Peyer's patch (tissue), 4 donors: ENCODE measurements around the gene ACER3.

Experiments
- CTCF ChIP-seq, 6 experiments: fragments of 450-650 bp in 4 of 6; fragments of 200-600 bp in 2 of 6; sonication (generic) in 1 of 6; IDR thresholded peaks; one replicate each; pipeline ENCODE4 v1.5.1; 2017 to 2019; ENCODE audit warnings: antibody characterized with exemption in 6 of 6, mild to moderate bottlenecking in 3 of 6, moderate library complexity in 1 of 6
- POLR2A ChIP-seq, 2 donors: fragments of 450-650 bp; IDR thresholded peaks; one replicate each; pipeline ENCODE4 v1.5.1; 2017; ENCODE audit warnings: antibody characterized with exemption in 2 of 2, mild to moderate bottlenecking in 2 of 2, moderate library complexity in 2 of 2

GRCh38 chr11:76946223-76946622, 85.5 kb downstream of the ACER3 start:
- TF ChIP-seq CTCF (IDR thresholded peaks at IDR 0.05), result no peak
- no peak for TF ChIP-seq POLR2A (IDR thresholded peaks at IDR 0.05)
